ENCODE results near the gene NR1H4. TPM values are rescaled to one million over a fixed set of nuclear protein-coding genes. Genes with fewer than 3 reads are reported as not detected.

Gene NR1H4
- total RNA-seq, 4 donors from 2014 or later: not detected

- no peak for ATAC-seq
- TF ChIP-seq, protein P1, sequence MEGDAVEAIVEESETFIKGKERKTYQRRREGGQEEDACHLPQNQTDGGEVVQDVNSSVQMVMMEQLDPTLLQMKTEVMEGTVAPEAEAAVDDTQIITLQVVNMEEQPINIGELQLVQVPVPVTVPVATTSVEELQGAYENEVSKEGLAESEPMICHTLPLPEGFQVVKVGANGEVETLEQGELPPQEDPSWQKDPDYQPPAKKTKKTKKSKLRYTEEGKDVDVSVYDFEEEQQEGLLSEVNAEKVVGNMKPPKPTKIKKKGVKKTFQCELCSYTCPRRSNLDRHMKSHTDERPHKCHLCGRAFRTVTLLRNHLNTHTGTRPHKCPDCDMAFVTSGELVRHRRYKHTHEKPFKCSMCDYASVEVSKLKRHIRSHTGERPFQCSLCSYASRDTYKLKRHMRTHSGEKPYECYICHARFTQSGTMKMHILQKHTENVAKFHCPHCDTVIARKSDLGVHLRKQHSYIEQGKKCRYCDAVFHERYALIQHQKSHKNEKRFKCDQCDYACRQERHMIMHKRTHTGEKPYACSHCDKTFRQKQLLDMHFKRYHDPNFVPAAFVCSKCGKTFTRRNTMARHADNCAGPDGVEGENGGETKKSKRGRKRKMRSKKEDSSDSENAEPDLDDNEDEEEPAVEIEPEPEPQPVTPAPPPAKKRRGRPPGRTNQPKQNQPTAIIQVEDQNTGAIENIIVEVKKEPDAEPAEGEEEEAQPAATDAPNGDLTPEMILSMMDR (IDR thresholded peaks at IDR 0.05): no peak
- TF ChIP-seq POLR2AphosphoS5 (IDR thresholded peaks at IDR 0.05) (no peak), POLR2A (IDR thresholded peaks at IDR 0.05) (no peak), EP300 (IDR thresholded peaks at IDR 0.05) (no peak)
- Histone ChIP-seq H3K27ac (no peak overlapping the region), H3K27me3 (no peaks in the 10 kb centered on the region), H3K9me3 (no peaks in the 10 kb centered on the region), H3K36me3 (no peaks in the 10 kb centered on the region), H3K4me3 (no peak overlapping the region), H3K4me1 (no peaks in the 10 kb centered on the region)
- WGBS, 2 donors (ENCODE audit: low coverage in 1 of 2): 85 to 91% methylated on average over 3 to 4 of the region's 4 CpGs
Observed at GRCh38 chr12:100610666-100611430, 137.2 kb downstream of the NR1H4 start.

DNA sequence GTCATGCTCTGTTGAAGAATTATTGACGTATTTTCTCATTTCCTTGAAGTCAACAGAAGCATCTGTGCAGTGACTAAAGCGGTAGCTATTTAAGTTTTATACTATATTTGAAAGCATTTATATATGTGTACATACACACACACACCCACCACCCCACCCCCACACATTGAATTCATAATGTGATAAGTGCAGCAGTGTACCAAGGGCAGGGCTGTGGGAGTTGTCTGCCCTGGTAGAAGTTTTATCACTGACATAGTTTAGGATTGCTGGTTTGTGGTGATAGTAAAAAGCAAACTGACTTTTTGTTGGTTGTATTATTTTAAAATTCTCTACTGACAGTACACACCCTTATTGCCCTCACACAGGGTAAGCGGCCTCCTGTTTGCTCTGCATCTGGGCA, 138.9 kb downstream of the NR1H4 start:
- TF ChIP-seq EP300 (IDR thresholded peaks at IDR 0.05) (no peak), POLR2A (IDR thresholded peaks at IDR 0.05) (no peak), POLR2AphosphoS5 (IDR thresholded peaks at IDR 0.05) (no peak)
- TF ChIP-seq, protein P1 (IDR thresholded peaks at IDR 0.05): no peak
- no peaks in the 10 kb centered on the region for H3K9me3 ChIP-seq
- H3K4me1 ChIP-seq: no peaks in the 10 kb centered on the region
- H3K4me3 ChIP-seq: no peak overlapping the region
- H3K27me3 ChIP-seq: no peaks in the 10 kb centered on the region
- no peak overlapping the region for H3K27ac ChIP-seq
- ATAC-seq: no peak
- WGBS, 2 donors (ENCODE audit: low coverage in 1 of 2): 97 to 100% methylated on average over 2 to 3 of the region's 3 CpGs
- H3K36me3 ChIP-seq: no peaks in the 10 kb centered on the region

Small RNA genes lying within 50 kb of the gene (small RNA-seq; reads per million reads assigned to genes)
- gene AC010200.2: 0 reads per million in 4 donors

Other genes starting within 250 kb of the NR1H4 start
- gene DEPDC4, start 206.8 kb upstream of the NR1H4 start, total RNA-seq: 1 to 10 TPM in 1 of 4 donors, under 1 TPM in 1, not detected in 2; 0.89 to 2.0 TPM
- 10 to 100 TPM; 51.0 to 72.8 (median 61.4) TPM for gene SCYL2, start 206.7 kb upstream of the NR1H4 start, total RNA-seq
- gene SLC17A8, start 116.8 kb upstream of the NR1H4 start, total RNA-seq: not detected
- 1 to 10 TPM; 2.5 to 6.5 (median 3.6) TPM for gene GAS2L3, start 99.8 kb downstream of the NR1H4 start, total RNA-seq